Right hindlimb (tissue), 1 donor: ENCODE data around the gene CLUH.
"Not testable (repeated sequence)": the region's sequence is repeated elsewhere in the genome, so short reads cannot be mapped to it uniquely, and the experiment has no call there.

Source experiments
- DNase-seq: peaks from one replicate; pipeline ENCODE4 v3.0.0-alpha.2; 2018

CLUH gene

DNA sequence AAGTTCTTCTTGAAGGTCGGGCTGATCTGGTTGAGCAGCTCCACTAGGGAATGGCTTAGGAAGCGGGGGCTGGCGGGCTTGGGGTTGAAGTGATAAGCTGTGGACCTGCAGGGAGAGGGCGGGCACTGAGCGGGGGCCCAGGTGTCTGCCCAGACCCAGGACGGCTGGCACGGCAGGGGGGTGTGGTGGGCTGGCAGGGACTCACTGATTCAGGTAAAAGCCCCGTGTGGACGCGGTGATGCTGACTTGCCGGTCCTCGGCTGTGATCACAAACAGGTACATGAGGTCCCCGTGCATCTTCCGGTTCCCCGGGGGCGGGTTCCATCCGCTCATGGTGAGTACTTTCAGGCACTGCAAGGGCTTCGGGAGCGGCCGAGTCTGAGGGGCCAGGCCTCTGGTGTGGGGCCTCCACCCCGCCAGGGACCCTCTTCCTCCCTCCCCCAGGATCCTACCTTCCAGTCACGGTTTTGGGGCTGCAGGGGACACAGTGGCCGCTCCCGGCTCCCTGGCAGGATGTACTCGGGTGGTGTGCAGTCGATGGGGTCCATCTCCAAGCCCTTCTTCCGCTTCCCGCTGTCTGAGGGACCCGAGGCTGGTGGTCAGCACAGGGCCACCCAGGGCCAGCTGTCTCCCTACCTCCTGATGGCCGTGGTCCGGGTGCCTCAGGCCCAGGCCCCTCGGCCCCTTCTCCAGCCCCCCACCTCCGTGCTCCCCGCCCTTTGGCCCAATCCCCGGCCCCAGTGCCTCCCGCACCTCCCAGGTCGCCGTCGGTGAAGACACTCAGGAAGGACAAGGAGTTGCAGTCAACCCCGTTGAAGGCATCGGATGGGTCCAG is 10.2 kb downstream of the CLUH start:
- DNase-seq = no peak

DNA sequence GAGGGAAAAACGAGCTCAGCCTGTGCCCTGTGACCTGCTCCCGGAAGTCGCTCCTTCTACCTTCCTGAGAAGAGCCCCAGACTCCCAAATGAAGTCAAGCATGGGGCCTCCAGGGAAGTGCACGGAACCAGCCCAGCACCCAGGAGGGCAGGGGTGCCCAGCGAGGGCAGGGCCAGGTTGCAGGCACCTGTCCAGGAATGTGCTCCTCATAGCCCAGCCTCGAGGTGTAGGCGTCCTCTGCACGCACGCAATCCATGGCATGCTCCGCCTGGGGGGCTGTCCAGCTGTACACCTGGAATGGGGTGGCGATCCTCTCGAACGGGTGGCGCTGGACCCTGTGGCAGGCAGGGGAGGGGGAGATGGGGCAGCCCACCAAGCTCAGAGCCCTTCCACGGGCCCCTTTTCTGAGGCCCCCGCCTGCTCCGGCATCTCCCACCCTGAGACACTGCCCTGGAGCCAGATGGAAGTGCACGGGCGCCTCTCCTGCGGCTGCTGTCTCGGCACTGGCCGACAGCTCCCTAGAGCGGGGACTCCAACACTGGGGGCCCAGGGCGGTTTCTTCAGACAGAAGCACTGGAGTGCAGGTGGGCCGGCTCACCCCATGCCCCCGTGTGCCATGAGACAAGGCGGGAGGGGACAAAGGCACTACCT is 10.9 kb downstream of the CLUH start:
- DNase-seq = no peak

DNA sequence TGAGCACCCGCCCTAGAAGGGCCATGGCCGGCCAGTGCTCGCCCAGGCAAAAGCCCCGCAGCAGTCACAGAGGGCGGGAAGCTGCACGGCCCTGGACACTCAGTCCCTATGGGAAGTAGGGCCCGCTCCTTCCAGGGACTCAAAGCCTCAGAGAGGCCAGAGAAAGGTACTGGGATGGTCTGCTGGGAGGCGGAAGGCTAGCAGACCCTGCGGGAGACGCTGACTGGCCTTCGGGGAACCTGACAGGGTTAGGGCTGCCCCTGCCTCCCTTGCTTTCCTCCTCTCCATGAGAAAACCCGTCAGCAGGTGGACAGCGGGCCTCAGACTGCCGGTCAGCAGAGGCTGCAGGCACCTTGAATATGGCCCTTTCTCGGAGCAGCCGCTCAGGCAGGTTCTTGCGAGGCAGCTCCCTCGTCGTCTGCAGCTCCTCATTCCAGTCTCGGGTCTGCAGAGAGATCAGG is 11.5 kb downstream of the CLUH start:
- DNase-seq = no peak

DNA sequence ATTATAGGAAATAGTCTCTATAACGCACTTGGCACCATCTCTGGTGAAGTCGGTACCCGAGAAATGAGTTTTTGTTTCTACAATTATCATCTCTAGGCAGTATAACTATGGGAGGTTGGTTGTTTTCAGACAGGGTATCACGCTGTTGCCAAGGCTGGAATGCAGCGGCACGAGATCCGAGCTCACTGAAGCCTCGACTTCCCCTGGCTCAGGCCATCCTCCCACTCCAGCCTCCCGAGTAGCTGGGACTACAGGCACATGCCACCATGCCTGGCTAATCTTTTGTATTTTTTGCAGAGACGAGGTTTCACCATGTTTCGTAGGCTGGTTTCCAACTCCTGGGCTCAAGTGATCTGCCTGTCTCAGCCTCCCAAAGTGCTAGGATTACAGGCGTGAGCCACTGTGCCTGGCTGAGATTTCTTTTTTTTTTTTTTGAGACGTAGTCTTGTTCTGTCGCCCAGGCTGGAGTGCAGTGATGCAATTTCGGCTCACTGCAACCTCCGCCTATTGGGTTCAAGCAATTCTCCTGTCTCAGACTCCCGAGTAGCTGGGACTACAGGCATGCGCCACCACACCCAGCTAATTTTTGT is 12.3 kb downstream of the CLUH start:
- not testable (repeated sequence) for DNase-seq

DNA sequence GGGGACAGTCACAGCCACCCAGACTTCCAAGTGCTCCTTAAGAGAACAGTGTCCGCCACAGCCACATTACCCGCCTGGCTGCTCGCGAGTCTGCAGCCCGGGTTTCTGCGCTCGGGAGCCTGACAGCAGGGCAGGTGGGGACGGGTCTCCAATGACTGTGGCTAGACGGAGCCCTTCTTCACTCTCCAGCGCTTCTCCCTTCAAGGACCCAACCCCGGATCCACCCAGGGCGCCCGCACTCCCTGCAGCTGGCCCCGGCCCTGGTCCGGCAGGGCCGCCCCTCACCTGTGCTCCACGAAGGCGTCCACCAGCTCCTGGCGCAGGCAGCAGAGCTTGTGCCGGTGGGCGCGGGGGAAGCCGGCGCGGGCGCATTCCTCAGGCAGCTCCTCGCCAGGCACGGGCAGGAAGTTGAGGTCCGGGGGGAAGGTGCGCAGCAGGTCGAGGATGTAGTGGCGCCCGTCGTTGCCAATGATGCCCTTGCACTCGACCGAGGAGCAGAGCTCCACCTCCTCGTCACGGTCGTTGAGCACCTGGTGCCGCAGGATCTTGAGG is 13.9 kb downstream of the CLUH start:
- DNase-seq = no peak

DNA sequence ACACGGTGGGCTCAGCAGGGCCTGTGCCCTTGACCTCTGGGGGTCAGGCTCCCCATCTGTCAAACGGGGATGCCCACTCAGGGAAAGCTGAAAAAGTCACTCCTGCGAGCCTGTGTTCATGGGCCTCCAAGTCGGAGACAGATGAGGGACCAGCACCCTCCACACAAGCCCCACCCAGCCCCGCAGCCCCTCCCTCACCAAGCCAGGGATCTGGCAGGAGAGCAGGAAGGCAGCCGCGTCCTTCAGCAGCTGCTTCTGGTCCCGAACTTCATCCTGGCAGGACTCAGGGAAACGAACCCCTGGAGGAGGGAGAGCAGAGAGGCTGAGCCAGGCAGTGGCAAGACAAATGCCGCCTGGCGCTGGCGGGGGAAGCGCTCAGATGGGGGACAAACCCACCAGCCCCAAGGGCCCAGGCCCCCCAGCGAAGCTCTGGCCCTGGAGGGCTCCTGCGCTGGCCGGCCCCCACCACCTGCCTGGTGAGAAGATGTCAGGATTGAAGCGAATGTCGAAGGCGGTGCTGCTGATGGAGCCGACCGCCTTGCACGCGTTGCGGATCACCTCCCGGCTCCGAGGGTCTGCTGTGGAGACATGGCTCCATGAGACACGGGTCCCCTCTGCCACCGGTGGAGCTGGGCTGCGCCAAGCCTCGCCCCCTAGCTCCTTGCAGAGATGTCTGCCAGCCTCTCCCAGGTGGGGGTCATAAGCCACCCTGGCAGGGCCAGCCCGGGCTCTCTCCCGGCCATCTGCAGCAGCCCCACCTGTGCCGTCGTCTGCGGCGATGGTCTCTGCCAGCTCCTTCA is 15.4 kb downstream of the CLUH start:
- DNase-seq = no peak

DNA sequence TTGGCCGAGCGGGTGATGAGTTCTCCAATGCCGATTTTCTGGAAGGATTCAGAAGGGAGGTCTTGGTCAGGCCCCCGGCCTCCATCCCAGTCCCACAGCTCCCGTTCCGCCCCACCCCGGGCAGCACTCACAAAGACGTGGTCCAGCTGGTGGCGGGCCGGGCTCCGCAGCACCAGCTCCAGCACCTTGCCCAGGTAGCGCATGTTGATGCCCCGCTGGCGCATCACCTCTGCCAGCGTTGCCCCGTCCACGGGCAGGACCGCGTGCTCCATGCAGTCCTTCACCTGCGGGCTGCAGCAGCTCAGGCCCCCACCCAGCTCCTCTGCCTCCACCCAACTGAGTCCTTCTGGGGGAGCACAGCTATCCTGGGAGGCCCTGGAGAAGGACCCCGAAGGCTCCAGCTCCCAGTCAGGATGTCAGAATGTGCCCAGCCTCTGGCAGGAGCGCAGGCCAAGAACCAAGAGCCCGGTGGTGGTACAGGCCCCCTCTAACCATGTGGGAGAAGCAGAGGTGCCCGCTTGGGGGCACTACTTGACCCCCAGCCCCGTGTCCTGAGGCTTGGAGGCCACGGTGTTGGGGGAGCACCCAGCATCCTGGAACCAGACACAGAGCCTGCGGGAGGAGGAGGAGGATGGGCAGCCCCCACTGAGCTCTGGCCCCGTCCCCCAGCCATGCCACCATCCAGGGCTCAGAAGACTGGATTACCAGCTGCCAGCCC is 16.2 kb downstream of the CLUH start:
- DNase-seq = no peak

DNA sequence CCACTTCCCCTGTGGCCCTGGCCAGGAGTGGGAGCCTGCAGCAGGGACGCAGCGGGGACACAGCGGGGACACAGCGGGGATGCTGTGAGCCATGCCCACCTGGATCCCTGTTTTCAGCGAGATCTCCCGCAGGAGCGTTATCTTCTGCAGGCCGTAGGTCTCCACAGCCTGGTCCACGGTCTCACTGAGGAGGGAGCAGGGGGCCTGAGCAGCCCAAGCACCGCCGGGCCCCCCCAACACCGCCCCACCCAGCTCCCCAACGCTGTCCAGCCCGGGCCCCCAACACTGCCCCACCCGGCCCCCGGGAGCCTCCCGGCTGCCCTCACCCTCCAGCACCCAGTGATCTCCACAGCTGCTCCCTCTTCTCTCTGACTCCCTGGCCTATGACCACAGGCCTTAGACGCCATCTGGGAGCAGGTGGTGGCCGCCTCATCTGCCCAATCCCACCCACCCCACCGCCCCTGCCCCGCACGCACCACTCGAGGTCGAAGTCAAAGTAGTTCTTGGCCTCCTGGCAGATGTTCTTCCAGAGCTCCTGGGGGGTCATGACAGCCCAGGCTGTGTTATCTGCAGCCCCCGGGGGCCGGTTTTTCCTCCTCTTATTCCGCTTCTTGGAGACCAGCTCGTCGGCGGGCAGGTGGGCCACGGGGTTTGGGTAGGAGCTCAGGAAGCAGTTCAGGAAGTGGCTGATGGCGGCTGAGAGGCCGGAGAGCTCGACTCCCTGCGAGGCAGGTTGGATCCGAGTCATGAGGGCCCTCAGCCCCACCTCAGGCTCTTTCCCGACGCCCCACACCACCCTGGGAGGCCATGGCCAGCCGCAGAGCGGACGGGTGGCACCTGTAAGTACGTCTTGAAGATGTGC is 17.0 kb downstream of the CLUH start:
- DNase-seq = no peak

DNA sequence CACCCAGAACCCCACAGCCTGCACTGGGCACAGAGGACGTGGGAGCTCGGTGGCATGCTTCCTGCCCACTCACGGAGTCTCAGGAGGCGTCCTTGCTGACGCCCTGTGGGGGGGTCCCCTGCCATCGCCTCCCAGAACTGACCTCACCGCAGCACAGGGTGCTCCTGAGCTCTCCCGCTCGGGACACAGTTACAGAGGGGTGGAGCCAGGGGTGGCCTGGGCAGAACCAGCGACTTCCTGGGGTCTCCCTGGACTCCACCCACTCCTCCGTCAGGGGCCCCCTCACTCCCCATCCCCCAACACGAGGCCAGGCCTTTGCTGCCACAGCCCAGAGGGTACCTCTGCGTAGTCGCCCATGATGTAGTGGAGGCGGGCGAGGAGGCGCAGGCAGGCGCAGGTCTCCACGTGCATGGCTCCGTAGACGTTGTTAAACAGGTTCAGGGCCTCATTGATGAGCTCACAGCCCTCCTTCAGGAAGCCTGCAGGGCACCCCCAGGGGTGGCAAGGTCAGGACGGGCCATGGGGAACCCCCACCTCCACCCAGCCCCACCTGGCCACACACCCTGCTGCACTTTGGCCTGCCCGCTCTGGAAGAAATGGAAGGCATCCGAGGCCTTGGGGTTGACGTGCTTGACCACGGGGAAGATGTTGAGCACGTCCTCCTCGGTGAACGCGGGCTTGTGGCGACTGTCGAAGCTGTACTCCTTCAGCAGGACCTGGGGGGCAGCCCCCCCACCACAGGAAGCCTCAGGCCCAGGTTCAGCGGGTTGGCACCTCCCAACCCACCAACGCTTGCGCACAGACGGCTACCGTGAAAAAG is 17.8 kb downstream of the CLUH start:
- DNase-seq = no peak

DNA sequence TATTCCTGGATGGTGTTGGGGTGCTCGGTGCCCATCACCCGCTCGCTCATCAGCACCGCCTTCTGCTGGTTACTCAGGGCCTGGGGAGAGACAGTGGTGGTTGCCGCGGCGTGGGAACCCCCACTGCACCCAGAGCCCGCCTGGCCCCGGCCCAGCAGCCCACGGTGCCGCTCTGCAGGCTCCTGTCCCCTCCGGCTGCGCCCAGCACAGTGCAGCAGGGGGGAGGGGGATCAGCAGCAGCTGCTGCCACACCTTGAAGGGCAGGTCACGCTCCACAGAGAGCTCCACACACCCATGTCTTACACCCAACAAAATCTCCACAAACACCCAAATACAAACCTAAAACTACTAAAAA is 18.8 kb downstream of the CLUH start:
- DNase-seq = no peak

DNA sequence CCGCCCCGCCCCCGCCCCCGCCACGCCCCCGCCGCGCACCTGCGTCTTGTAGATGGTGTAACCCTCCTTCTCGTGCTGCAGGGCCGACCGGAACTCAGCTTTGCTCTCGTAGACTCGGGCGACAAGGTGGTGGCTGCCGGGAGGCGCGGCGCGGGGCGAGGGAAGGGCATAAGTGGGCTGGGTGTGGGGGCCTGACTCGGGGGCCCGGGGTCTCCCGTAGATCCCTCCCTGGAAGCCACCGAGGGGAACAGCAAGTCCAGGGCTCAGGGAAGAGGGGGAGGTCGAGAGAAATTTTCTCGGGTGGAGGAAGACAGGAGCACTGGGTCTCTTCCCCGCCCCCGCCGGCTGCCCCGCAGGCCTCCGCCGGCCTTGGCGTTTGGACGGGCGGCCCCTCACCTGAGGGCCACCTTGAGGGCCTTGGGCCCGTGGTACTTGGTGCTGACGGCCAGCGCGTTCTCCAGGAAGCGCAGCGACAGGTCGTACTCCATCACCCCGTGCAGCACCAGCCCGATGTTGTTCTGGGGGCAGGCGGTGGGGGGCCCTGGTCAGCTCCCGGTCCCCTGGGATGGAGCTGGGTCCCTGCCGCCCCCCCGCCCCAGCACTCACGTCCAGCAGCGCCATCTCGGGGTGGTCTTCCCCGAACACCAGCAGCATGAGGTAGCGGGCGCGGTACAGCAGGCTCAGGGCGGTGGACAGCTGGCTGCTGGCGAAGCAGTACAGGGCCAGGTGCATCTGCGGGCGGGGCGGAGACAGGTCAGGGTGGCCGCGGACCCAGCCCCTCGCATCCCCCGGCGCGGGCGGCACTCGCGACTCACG is 19.4 kb downstream of the CLUH start:
- no peak for DNase-seq

DNA sequence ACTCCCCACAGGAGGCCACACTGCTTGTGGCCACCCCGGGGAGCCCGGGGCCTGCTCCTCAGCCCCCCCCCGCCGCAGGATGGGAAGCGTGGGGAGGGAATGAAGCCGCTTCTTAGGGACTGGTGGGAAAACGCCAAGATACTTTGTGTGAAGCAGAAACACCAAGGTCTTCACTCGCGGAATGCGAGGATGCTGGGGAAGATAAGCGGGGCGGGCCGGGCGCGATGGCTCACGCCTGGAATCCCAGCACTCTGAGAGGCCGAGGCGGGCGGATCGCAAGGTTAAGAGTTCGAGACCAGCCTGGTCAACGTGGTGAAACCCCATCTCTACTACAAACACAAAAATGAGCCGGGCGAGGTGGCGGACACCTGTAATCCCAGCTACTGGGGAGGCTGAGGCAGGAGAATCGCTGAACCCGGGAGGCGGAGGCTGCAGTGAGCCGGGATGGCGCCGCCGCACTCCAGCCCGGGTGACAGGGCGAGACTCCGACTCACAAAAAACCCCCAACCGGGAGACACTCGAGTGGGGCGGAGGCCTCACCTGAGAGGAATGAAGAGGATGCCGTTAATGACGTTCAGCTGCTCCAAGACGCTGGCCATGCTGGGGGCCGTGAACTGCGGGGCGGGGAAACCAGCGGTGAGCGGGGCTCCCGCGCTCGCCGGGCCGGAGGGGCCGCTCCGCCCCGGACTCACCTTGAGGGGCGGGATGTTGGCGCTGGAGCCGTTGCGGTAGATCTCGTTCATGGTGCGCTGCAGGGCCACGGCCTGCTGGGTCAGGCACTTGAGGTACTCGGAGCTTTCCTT is 20.3 kb downstream of the CLUH start:
- no peak for DNase-seq

DNA sequence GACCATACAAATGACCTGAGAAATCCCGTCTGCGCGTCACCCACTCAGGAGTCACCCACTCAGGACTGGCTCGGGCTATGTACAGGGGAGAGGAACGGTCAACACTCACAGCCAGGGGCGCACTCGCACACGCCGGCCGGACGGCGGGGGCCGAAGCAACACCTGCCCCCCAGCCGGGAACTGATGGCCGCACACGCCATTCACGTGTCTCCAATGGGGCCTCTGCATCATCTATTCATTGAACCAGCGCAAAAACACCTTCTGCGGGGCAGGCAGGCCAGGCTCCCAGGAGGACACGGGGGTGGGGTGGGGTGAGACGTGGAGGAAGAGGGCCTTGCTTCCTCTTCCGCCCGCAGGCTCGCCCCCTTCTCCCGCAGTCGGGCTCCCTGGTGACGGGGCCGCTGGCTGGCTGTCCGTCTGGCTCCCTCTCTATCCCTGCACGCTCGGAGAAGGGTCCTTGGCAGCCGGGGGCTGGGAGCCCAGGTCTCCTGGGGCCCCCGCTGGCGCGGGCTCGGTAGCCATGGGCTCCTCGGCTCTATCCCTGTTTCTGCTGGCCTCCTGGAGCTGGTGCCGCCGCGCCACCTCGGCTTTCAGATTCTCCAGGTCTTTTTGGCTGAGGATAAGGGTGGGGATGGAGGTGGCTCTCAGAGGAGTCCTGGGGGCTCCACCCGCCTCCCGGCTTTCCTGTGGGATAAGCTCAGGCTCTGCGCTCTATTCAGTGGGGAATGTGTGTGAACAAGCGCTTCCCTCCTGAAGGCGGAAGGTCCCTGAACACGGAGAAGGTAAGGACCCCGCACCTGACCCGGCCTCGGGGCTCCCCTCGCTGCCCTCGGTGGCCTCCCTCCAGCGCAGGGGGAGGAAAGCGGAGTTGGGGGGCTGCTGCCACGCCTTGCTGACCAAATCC is 21.1 kb downstream of the CLUH start:
- no peak for DNase-seq

DNA sequence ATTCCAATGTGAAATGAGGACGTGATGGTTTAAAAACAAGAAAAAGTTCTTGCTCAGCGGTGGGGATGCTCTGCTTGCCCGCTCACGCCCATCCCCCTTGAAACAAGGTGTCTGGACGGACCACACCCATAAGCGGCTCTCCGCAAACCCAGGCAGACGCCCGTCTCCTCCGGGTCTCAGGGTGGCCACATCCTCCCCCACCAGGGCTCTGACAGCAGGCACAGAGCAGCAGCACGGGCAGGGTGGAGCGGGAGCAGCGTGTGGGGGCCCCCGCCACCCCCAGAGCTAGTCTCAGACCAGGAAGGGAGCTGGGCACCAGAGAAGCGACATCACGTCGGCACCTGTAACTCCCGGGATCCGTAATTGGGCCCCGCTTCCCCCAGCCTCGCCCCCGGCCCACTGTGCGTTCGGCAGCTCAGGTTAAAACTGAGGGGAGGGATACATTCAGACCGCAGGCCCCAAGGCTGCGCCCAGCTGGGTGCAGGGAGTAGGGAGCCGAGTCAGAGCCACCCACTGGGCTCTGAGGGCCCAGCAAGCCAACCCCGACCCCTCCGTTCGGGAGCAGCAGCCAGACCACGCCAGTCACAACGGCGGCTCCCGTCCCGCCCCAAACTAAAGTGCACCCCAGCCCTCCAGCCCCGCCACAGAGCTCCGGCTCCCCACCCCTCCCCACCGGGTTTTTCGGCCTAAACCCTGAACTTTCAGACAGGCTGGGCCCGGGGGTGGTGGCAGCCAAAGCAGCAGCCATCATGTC is 22.0 kb downstream of the CLUH start:
- DNase-seq = peak; percentile 41

DNA sequence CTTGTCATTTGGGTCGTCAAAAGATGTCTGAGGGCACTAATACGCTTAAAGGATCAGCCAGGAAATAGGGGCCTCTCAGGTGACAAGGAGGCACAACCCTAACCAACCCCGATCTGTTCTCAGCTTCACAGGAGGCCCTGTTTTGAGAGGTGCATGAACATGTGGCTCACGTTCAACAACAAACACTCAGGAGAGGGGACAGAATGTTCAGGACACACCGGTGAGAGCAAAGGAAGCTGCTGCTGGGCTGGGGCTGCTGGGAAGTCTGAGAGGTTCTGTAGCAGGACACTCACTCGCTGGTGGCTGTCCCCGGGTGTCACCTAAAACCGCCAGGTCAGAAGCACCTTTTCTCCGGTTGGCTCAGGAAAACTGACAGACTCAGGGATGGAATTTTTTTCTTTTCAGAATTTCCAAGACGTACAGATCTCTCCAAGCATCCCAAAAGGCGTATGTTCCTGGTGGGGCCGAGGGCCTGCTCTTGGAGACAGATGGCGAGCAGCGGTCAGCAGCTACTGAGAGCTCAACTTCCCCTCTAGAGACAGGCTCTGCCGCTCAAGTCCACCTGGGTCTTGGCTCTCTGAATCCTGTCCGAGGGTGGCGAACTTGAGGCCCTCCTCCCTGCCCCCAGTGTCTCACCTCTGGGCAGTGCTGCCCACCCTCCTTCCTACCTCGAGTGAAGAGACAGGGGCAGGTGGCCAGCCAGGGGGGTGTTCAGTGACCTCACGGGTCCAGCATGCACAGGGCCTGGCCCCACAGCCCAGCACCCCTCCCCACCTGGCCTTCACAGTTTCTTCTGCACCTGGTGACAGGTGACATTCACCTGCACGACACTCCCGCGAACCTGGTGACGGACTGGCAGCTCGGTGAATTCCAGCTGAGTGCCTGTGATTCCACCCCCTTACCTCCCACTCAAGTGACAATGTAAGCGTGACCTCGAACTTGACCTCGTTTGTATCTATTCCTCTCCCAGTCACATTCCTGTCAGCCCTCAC is 22.9 kb downstream of the CLUH start:
- DNase-seq = peak; percentile 30

DNA sequence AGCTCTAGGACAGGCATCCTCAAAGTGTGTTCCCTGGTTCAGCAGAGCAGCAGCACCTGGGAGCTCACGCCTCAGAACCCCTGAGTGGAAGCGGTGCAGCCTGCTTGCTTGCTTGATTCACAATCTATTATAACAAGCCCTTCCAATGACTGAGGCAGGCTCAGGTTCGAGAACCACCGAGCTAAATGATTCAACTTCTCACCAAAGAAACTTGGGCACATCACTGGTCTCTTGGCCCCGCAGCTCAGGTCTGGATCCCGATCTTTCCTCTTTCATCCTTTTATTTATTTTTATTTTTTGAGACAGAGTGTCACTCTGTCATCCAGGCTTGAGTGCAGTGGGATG is 24.5 kb downstream of the CLUH start:
- DNase-seq = no peak
